ENCODE results near the gene CCDC136. TPM values are rescaled to one million over a fixed set of nuclear protein-coding genes. Genes with fewer than 3 reads are reported as not detected.

Gene CCDC136
- total and polyA plus RNA-seq, 2 donors: 18.4 to 27.3 TPM

DNA sequence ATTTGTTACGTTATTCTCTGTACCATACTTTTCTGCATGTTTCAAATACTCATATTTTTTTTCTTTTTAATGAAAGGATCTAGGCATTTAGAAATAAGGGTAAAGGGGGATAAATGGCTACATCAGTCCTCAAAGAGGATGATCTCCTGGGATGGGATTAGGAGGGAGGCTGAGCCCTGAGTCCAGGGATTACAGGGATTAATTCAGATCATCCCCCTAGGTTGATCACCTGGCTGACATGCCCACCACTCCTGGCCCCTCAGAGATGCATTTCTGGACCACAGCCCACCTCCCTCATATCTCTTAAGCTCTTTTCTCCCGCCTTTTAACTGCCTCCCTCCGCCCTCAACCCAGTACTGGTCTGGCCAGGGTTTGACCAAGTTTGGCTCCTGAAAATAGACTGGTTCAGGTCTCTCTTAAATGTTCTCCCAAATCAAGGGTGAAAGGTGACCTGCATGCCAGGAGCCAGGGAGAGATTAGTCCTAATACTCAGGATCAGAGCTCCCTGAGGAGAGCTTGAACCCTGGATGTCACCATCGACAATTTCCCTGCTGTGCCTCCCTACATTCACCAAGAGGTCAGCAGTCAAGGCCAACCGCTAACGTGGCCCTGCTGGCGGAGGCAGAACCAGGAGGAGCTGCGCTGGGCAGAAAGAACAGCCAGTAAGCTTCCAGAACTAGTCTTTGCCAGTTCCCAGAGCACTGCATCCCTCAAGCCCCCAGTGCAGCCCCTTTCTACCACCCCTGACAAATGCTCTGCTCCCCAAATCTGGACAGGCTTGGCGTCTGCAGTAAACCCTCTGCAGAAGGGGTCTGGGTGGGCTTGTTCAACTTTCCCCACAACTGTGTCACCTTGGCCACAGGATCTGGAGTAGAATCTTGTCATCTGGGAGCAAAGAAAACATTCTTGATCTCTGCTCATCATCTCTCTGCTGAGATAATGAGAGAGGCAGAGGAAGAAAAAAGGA, 3.0 kb upstream of the CCDC136 start:
- no peak for DNase-seq (ENCODE audit: extremely low spot score)
- Histone ChIP-seq H3K27ac (ENCODE audit: low read depth) (no peak overlapping the region), H3K4me3 (ENCODE audit: low read depth, low read length) (no peak overlapping the region), H3K4me1 (ENCODE audit: insufficient read depth) (no peaks in the 10 kb centered on the region), H3K36me3 (ENCODE audit: insufficient read depth) (no peaks in the 10 kb centered on the region)
- whole genome bisulfite sequencing: 76% methylated on average over 9 of the region's 9 CpGs

DNA sequence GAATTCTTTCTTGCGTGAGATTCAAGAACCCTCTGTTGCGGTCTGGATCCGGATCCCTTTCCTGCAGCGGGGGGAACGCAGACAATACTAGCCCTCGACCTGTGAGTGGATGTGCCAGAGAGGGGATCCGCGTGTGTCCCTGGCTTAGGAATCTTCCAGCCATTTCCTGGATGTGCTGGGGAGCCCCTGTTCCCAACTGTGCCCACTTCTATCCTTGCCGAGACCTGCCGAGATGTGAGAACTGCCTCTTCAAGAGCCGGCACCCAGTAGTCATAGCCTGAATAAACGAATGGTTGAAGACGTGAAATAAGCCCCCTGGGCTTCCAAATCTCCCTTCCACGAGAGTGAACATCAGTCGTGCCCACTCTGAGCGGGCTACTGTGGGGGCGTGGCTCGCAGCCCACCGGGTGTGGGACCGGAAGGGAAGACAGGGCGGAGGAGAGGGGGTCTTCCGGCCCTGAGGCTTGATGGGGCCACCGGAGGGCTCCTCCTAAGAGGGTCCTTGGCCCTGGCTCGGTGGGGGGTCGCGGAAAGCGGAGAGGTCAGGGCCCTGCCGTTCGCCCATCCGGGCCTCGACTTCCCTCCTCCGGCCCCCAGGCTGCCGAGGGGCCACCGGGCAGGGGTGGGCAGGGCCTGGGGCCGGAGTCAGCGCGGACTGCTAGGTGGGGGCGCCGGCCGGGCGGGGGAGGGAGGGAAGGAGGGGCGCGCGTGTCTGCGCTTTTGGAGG, 1.3 kb upstream of the CCDC136 start:
- no peak for DNase-seq (ENCODE audit: extremely low spot score)
- Histone ChIP-seq H3K4me3 (ENCODE audit: low read depth, low read length) (peak overlapping the region; percentile 88), H3K27ac (ENCODE audit: low read depth) (no peak overlapping the region), H3K4me1 (ENCODE audit: insufficient read depth) (no peaks in the 10 kb centered on the region), H3K36me3 (ENCODE audit: insufficient read depth) (no peaks in the 10 kb centered on the region)
- 9% methylated on average over 45 of the region's 45 CpGs for WGBS

DNA sequence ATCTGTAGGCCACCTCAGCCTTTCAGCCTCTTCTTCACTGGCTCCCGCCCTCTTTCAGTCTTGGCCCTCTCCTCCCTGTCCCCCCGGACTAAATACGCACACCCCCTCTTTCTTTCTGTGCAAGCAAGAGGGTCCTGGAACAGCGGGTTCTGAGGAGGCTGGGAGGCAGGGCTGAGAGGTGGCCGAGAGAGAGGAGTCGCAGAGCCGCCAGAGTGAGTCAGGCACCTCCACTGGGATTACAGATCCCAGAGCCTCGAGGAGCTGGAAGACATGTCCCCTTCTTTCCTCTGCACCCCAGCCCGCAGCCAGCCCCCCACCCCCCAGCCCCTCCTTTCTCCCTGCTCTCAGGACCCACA, 182 bp downstream of the CCDC136 start:
- peak overlapping the region; percentile 88 for H3K4me3 ChIP-seq (ENCODE audit: low read depth, low read length)
- no peaks in the 10 kb centered on the region for H3K36me3 ChIP-seq (ENCODE audit: insufficient read depth)
- H3K4me1 ChIP-seq (ENCODE audit: insufficient read depth): no peaks in the 10 kb centered on the region
- WGBS: 5% methylated on average over 9 of the region's 9 CpGs
- DNase-seq (ENCODE audit: extremely low spot score): no peak
- H3K27ac ChIP-seq (ENCODE audit: low read depth): no peak overlapping the region

DNA sequence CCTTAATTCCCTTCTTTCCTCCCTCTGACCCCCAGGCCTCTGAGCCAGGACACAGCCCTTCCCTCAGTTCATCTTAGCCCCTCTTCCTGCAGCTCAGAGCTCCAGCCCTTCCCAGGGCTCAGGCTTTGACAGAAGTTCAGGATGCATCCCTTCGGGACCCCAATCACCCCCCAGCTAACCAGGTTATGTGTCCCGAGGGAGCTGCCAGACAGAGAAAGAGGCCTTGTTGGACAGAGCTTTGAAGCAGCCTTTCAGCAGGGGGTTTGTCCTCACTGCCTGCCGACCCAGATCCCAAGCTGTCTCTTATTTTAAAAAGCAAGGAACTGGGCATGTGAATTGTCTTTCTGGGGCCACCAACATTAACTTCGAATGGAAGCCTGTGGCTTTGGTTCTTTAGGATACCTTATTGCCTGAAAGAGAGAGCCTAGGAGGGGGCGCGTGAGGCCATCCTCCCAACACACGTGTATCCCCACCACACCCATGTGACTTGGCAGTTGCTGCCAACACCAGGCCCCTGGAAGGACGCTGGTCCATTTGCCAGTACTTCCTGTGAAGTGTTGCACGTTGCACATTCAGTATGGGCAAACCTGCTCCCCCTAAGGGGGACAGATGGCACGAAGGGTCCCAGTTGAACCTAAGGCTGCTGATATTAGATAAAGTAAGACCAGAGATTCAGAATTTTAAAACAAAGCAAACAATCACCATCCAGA, 858 bp downstream of the CCDC136 start:
- H3K4me1 ChIP-seq (ENCODE audit: insufficient read depth): no peaks in the 10 kb centered on the region
- H3K36me3 ChIP-seq (ENCODE audit: insufficient read depth): no peaks in the 10 kb centered on the region
- H3K27ac ChIP-seq (ENCODE audit: low read depth): no peak overlapping the region
- no peak for DNase-seq (ENCODE audit: extremely low spot score)
- WGBS: 49% methylated on average over 10 of the region's 10 CpGs
- no peak overlapping the region for H3K4me3 ChIP-seq (ENCODE audit: low read depth, low read length)

DNA sequence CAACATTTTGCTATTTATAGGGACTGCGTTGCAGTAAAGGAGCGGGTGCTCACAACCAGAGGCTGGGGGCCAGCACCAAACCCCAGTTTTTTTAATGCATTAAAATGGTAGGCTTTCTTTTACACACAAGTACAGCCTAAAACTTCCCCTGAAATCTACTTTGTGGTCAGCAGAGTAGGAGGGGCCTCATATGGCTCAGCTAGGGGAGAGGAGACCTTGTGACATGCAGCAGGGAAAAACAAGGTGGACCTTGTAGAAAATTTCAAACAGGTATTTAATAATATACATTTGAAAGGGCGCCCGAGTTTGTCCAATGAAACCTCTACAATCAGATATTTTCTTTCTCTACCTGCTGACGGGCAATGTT, 1.4 kb downstream of the CCDC136 start:
- no peaks in the 10 kb centered on the region for H3K36me3 ChIP-seq (ENCODE audit: insufficient read depth)
- H3K27ac ChIP-seq (ENCODE audit: low read depth): no peak overlapping the region
- no peak overlapping the region for H3K4me3 ChIP-seq (ENCODE audit: low read depth, low read length)
- DNase-seq (ENCODE audit: extremely low spot score): no peak
- no peaks in the 10 kb centered on the region for H3K4me1 ChIP-seq (ENCODE audit: insufficient read depth)
- 93% methylated on average over 5 of the region's 5 CpGs for WGBS

DNA sequence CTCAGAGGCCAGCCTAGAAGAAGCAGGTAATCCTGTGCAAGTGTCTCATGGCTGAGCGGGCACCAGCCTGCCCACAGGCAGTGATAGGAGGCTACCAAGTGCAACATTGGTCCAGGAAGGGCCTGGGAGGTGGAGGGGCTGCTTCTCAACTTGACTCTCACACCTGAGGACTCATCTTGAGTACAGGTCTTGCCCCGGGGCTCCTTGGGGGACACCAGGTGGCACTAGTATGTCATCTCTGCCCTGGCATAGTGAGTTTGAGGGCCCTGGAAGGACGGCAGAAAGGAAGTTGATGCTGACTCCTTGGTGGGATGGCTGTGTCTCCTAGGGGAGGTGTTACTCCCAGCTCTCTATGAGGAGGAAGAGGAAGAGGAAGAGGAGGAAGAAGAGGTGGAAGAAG, 2.3 kb downstream of the CCDC136 start:
- 78% methylated on average over 3 of the region's 3 CpGs for WGBS
- Histone ChIP-seq H3K4me1 (ENCODE audit: insufficient read depth) (no peaks in the 10 kb centered on the region), H3K36me3 (ENCODE audit: insufficient read depth) (no peaks in the 10 kb centered on the region), H3K27ac (ENCODE audit: low read depth) (no peak overlapping the region), H3K4me3 (ENCODE audit: low read depth, low read length) (no peak overlapping the region)
- DNase-seq (ENCODE audit: extremely low spot score): no peak

DNA sequence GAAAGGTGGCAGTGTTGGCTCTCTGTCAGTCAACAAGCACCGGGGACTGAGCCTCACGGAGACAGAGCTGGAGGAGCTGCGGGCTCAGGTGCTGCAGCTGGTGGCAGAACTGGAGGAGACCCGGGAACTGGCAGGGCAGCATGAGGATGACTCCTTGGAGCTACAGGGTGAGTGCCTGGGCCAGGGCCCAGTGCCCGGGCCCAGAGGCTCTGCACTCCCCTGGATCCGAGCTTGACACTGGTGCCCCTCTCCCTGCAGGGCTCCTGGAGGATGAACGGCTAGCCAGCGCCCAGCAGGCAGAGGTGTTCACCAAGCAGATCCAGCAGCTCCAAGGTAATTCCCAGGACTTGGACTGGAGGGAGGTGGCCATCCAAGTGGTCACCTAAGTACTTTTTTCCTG, 2.7 kb downstream of the CCDC136 start:
- 96% methylated on average over 8 of the region's 8 CpGs for WGBS
- Histone ChIP-seq H3K4me3 (ENCODE audit: low read depth, low read length) (no peak overlapping the region), H3K36me3 (ENCODE audit: insufficient read depth) (no peaks in the 10 kb centered on the region), H3K4me1 (ENCODE audit: insufficient read depth) (no peaks in the 10 kb centered on the region), H3K27ac (ENCODE audit: low read depth) (no peak overlapping the region)
- DNase-seq (ENCODE audit: extremely low spot score): no peak

DNA sequence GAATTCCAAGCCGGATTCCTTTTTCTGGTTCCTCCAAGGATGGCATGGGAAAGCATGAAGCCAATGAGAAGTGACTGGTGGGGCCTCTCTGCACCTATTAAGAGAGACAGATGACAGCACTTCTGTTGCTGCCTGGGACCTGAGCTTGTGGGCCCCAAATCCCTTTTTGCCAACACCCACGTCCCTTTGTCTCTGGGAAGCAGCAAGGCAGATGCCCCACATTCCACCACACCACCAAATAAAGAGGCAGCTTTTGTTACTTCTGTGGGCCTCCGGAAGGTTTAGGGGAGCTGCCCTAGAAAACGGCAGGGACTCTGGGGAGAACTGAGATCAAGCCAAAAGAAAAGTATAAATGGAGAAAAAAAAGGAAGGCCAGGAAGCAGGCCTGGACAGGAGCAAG, 3.4 kb downstream of the CCDC136 start:
- no peaks in the 10 kb centered on the region for H3K4me1 ChIP-seq (ENCODE audit: insufficient read depth)
- no peaks in the 10 kb centered on the region for H3K36me3 ChIP-seq (ENCODE audit: insufficient read depth)
- WGBS: 76% methylated on average over 4 of the region's 4 CpGs
- no peak overlapping the region for H3K27ac ChIP-seq (ENCODE audit: low read depth)
- no peak for DNase-seq (ENCODE audit: extremely low spot score)
- H3K4me3 ChIP-seq (ENCODE audit: low read depth, low read length): no peak overlapping the region

DNA sequence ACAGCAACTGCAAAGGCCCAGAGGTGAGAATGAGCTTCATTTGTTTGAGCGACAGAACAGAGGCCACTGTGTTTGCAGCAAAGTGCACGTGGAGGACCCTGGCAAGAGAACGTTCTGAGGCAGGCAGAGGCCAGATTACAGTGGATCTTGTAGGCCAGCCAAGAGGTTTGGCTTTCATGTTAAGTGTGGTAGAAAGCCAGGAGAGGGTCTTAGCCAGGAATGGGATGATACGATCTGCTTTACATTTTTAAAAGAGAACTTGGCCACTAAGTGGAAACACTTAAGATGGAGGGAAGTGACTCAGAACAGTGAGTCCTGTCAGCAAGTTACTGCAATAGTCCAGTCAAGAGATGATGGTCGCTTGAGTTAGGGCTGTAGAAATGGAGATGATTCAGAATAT, 4.6 kb downstream of the CCDC136 start:
- WGBS: 45% methylated on average over 5 of the region's 5 CpGs
- H3K4me1 ChIP-seq (ENCODE audit: insufficient read depth): no peaks in the 10 kb centered on the region
- no peak overlapping the region for H3K27ac ChIP-seq (ENCODE audit: low read depth)
- H3K4me3 ChIP-seq (ENCODE audit: low read depth, low read length): no peak overlapping the region
- DNase-seq (ENCODE audit: extremely low spot score): no peak
- H3K36me3 ChIP-seq (ENCODE audit: insufficient read depth): no peaks in the 10 kb centered on the region

DNA sequence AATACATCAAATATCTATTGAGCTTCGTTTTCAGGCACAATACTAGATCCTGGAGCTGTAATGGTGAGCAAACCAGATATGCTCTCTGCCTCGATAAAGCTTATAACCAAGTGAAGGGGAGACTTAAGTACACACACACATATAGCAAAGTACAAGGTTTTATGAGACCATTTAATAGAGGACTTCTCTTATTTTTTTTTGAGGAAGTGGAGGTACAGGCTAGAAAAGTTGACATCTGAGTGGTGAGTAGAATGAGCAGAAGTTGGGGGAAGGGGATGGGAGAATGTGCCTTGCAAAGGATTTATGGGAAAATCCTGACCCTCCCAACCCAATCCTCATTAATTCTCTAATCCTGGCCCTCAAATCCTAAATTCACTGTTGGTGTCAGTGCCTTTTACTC, 7.7 kb downstream of the CCDC136 start:
- no peak overlapping the region for H3K4me3 ChIP-seq (ENCODE audit: low read depth, low read length)
- H3K4me1 ChIP-seq (ENCODE audit: insufficient read depth): no peaks in the 10 kb centered on the region
- H3K27ac ChIP-seq (ENCODE audit: low read depth): no peak overlapping the region
- no peaks in the 10 kb centered on the region for H3K36me3 ChIP-seq (ENCODE audit: insufficient read depth)
- DNase-seq (ENCODE audit: extremely low spot score): no peak
- WGBS: 82% methylated on average over 2 of the region's 2 CpGs

DNA sequence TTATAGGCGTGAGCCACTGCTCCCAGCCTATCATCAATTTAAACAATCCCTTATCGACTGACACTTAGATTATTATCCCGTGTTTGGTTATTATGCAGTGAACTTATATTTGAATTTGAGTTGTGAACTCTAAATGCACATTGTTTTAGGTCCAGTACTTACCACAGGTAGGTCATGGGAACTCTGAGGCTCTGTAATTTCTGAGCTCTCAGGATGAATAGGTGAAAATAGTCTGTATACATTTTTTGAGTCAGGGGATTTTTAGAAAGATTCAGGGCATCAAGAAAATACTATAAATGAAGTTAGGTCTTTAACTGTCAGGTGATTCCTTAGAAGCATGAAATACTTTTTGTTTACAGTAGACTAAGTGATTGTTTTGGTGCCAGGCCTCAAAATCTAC, 8.8 kb downstream of the CCDC136 start:
- H3K27ac ChIP-seq (ENCODE audit: low read depth): no peak overlapping the region
- H3K4me1 ChIP-seq (ENCODE audit: insufficient read depth): no peaks in the 10 kb centered on the region
- DNase-seq (ENCODE audit: extremely low spot score): no peak
- WGBS: 91% methylated on average over 3 of the region's 3 CpGs
- no peak overlapping the region for H3K4me3 ChIP-seq (ENCODE audit: low read depth, low read length)
- no peaks in the 10 kb centered on the region for H3K36me3 ChIP-seq (ENCODE audit: insufficient read depth)

DNA sequence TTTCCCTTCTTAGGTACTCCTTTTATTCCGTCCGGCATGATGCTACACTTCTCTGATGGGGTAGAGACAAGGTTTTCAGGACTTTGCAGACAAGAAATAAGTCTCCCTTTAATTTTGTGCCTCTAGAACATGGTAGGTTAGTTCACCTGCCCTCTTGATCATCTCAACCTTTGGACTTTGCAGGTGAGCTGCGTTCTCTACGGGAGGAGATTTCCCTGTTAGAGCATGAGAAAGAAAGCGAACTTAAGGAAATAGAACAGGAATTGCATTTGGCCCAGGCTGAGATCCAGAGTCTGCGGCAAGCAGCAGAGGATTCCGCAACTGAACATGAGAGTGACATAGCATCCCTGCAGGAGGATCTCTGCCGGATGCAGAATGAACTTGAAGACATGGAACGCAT, 9.2 kb downstream of the CCDC136 start:
- Histone ChIP-seq H3K4me1 (ENCODE audit: insufficient read depth) (no peaks in the 10 kb centered on the region), H3K27ac (ENCODE audit: low read depth) (no peak overlapping the region), H3K4me3 (ENCODE audit: low read depth, low read length) (no peak overlapping the region), H3K36me3 (ENCODE audit: insufficient read depth) (no peaks in the 10 kb centered on the region)
- 96% methylated on average over 9 of the region's 9 CpGs for WGBS
- DNase-seq (ENCODE audit: extremely low spot score): no peak

DNA sequence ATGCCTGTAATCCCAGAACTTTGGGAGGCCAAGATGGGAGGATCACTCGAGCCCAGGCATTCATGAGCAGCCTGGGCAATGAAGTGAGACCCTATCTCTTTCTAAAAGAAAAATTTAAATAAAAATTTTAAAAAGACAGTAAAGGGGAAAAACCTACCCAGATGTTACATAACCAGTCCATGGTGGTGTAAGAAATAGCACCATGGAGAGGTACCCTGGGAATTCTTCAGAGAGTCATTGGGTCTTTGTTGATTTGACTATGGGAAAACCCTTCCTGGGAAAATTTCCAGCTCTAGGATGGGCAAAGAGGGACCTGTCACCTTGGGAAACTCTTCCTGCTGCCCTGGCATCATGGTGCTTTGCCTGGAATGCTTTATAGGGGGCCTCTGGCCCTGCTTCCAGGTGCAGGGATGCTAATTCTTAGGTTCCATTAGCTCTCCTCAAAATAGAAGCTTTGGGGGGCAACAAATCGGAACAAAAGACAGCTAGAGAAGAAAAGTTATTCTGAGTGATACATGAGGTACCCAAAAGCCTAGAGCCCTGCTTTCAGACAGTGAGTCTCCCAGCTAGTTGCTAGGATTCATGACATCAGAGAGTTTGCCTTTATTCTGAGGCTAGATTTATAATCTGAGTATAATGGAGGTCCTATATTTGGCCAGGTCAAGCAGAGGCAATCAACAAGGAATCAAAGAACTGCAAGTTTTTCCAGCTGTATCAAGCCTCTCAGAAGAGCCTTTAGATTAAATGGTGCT, 10.1 kb downstream of the CCDC136 start:
- no peak overlapping the region for H3K27ac ChIP-seq (ENCODE audit: low read depth)
- H3K36me3 ChIP-seq (ENCODE audit: insufficient read depth): no peaks in the 10 kb centered on the region
- H3K4me3 ChIP-seq (ENCODE audit: low read depth, low read length): no peak overlapping the region
- no peak for DNase-seq (ENCODE audit: extremely low spot score)
- WGBS: 85% methylated on average over 2 of the region's 2 CpGs
- no peaks in the 10 kb centered on the region for H3K4me1 ChIP-seq (ENCODE audit: insufficient read depth)
